Endothelial cell of umbilical vein (primary cell): ENCODE measurements around the gene CUX1.

Source experiments
- CTCF ChIP-seq, 2 donors: IDR thresholded peaks; 1 replicate in 1 of 2; 2 replicates in 1 of 2; pipeline ENCODE4 v1.5.1; 2011; ENCODE audit warnings: low read length in 2 of 2, mild to moderate bottlenecking in 2 of 2, moderate library complexity in 2 of 2, control low read depth in 1 of 2, inconsistent platforms in 1 of 2, low read depth in 1 of 2; ENCODE audit not compliant: insufficient read depth in 1 of 2; ENCODE audit errors: extremely low read depth in 1 of 2
- POLR2AphosphoS5 ChIP-seq: IDR thresholded peaks from 2 replicates; pipeline ENCODE4 v1.6.1; 2012; ENCODE audit warnings: low read depth, mild to moderate bottlenecking, control low read depth, low read length, moderate library complexity; ENCODE audit not compliant: insufficient read depth

GRCh38 chr7:101819183-101819582 is 1.8 kb downstream of the CUX1 start:
- no peak for TF ChIP-seq POLR2AphosphoS5
- no peak for TF ChIP-seq CTCF (IDR thresholded peaks at IDR 0.05; ENCODE audit: extremely low read depth in 1 of 2, insufficient read depth in 1 of 2, low read depth in 1 of 2, low read length in 2 of 2)
